A172 (cell line): Measurements from ENCODE around the gene EGLN3. TPM values are rescaled to one million over a fixed set of nuclear protein-coding genes. Genes with fewer than 3 reads are reported as not detected.
"Not testable (repeated sequence)": the region's sequence is repeated elsewhere in the genome, so short reads cannot be mapped to it uniquely, and the experiment has no call there.

Source experiments
- DNase-seq: peaks from one replicate; pipeline ENCODE4 v3.0.0-alpha.2; 2015; ENCODE audit warnings: low spot score
- total RNA-seq: library from RNA; depleted of rRNA; stranded (reverse); fragments of >200 nt; shearing (Covaris generic); gene quantifications from 2 replicates; pipeline ENCODE4 v1.2.3, GENCODE V29; 2014

EGLN3 gene
- total RNA-seq, 1 experiment from 2014 or later = 1.5 TPM

DNA sequence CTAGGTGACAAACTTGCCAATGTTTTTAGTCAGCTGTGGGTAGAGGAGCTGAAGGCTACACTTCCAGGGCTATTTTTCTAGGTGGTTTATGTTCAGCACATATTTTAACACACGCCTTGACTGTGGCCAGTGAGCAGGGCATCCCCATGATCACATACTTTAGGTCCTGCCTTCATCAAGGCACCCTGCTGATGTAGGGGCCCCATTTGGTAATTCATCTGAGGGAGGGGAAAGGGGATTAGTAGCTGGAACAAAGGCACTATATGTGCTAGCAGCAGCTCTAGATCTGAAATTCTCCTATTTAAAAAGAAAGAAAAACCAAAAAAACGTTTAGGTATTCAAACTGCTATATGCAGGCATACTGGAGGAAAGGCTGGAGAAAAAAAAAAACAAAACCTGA, 14.5 kb downstream of the EGLN3 start:
- DNase-seq = no peak

DNA sequence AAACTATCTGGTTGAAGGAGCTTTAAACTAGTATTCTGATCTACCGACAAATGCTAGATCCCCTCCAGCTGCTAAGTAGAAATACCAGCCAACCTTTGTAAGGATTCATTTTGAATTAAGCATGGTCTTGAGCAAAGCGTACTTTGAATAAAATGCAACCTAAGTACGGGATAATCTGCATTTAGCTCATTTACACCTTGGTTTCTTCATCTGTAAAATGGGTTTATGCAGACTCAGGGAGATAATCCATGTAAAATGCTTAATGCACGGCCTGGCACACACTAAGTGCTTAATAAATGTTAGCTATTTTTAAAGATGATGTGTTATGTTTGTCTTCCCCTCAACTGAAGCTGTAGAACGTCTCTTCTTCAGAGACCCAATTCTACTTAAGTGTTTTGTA, 15.9 kb downstream of the EGLN3 start:
- DNase-seq = no peak

DNA sequence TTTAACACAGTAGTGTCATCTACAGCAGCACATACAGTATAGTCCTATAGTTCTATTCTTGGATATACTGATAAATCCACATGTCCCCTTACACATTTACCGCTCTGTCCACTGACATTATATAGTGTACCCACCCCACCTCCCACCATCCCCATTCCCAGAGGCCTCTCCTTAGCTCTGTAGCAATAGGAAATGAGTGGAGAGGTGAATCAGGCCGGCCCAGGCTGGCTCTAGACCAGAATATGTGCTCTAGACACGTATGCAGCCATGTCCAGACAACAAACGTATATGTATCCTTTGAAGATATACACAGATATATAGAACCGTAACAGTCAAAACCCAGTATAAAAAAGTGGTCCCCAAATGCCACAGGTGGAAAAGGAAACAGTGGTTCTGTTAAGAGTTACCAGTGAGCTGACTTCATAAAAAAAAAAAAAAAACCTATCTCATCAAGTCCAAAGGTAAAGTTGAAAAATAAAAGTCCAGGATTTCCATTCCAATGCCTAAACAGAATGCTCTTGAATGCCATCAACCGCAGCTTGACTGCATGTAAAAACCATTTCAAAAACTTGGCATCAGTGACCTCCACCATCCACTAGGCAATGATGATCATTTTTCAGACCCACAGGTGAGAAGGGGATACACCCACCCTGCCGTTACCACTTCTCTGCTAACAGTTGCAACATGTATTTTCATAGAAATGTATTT, 16.7 kb downstream of the EGLN3 start:
- DNase-seq = no peak

DNA sequence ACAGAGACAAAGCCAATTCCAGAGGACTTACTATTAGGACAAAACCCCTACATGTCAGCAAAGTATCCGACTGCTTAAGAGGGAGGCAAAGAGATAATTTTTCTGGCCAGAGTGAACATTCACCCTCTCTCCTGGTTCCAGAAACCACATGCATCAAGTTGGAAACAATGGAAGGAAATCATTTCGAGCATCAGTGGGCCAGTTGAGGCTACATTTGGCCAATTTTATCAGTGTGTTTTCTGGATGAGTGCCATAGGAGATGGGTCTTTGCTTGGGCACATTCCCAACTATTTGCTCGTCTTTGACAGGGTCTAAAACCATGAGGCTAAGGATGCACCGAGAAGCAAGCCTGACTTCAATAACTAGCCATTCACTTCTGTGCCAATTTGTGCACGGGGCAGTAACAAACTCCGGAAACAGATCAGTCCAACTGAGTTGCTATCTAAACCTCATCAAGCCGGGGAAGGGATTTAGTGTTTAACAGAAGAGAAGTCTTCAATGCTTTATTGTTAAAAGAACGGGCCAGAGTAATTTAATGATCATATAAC, 17.4 kb downstream of the EGLN3 start:
- no peak for DNase-seq

DNA sequence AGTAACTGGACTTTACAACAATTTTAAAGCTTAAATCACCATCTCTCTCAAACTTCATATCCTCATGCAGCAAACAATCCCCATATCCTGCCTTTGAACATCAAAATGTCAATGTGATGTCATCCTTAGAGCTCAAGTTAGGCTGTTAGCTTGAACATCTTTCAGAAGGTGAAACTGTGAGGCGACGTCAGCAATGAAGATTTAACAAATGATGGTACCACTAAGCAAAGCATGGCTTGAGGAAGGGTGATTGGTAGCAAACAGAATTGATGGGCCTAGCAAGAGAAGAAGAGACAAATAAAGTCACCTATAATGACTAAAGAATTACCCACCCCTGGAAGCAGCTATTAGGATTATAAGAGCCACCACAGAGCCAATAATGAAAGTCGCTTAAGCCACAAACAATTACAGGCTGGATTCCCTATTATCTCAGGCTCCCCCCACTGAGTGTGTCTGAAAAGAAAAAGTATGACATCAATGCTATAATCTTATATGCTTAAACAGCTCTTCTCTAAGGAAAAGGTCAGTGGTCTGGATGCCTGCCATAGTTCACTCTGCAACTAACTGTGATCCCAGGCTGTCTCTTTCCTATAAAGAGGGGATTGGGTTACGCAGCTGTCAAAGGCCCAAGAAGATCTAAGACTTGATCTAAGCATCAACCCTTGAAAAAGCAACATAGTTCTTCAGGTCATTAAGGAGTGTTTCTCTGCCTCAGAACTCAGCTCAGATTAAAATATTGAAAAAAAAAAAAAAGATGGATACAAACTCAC, 18.1 kb downstream of the EGLN3 start:
- no peak for DNase-seq

DNA sequence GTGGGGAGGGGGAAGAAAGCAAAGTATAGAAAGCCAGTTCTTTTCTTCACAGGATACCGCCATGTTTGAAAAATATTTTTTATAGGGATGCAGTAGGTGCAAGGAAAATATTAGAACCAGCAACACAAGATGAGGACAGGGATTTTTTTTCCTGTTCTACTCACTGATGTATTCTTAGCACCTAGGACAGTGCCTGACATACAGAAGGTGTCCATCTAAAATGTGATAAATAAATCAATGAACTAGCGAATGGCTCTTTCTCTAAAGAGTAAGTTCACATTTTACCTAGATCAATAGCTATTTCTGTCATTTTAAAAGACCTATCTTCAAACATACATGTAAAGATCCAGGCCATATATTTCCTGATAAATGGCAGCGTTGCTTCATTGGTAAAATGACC, 18.8 kb downstream of the EGLN3 start:
- DNase-seq = no peak

DNA sequence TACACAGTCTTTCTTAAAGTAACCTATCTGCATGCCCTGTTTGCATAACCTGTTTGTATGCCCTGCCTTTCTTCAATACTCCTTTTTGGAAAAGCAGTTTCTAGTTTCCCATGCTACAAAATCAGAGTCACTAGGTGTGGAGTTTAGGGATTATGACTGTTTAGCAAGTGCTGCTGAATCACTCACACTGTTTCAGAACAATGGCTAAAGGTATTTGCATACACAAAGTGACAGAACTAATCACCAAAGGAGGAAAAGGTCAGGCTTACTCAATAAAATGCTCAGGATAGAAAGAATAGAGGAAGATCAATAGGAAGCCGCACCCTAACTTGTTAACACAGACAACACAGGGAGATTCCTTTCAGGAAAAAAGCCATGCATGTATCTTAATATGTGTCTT, 19.4 kb downstream of the EGLN3 start:
- DNase-seq = no peak

DNA sequence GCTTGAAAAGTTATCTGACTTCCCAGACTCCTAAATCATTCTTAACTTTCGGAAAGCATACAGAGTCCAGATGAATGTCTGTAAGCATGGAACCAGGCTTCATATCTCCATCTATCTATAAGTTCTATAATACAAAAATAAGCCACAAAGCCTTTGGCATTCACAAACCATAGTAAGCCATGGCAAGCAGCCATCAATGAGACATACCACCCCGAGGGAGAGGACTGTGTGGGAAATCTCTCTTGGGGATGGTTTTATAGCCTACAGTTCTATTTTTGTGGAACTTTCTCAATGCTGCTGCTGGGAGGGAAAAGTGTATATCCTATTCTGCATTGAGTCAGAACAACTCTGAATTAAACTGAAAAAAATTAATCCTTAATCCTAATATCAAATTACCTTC, 20.4 kb downstream of the EGLN3 start:
- no peak for DNase-seq

DNA sequence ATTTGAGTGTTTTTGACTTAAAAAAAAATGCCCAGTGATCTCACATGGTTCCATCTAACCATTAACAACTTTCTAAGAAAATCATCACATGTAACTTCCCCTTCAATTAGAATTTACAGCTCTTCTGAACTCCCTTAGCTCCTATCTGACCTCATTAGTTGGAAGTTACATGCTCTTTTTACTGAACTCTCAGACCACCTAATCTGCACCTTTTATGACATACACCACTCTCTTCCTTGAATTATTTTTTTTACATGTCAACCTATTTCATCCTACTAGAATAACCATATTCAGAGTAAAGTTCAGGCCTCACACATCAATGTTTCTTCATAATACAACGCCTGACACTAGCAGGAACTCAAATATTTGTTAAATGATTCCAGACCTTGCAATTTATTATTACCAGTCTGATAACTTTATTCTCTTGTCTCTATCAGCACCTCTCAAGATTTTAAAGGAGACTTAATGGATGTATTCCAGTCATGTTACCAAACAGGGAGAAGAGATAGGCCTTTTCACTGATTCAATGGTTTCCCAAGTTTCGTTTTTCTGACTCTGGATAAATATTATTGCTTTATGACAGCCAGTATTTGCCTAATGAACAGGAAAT, 21.0 kb downstream of the EGLN3 start:
- DNase-seq = no peak

DNA sequence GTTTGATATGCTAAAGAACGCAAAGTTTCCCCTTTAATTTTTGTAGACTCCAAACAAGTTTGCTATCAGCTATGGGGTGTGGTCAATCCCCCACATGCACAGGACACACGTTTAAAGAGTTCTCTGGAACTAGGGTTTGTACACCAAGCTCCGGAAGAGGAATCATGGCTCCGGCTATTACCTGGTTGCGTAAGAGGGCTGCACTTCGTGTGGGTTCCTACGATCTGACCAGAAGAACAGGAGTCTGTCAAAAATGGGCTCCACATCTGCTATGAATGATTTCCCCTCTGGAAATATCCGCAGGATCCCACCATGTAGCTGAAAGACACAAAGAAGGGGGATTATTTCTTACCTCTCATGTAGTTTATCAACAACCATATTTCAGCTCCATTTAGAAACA, 22.0 kb downstream of the EGLN3 start:
- no peak for DNase-seq

DNA sequence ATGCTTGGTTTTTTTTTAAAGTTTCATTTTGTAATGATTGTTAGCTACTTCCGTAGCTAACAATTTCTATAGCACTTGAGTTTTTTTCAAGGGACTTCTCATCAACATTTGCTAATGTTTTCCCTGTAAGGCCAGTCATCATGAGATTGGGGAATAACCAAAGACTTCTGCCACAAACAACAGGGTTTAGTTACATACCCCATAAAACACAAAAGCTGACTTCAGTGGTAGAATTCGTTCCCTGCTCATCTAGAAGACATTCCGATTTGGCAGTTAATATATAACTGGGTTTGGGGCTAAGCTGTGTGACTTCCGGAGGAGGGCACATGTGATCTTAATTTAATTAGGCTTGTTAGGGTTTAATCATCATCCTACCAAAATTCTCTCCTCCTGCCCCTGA, 22.9 kb downstream of the EGLN3 start:
- DNase-seq = no peak

DNA sequence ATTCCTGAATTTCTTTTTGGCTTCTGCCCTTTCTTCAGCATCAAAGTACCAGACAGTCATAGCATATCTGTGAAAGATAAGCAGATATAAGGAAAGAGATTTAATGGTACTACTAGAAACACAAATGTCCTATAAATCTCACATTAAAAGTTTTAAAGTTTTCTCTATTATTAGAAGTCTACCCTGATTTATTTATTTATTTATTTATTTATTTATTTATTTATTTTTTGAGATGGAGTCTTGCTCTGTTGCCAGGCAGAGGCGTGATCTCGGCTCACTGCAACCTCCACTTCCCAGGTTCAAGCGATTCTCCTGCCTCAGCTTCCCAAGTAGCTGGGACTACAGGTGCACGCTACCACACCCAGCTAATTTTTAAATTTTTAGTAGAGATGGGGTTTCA, 23.9 kb downstream of the EGLN3 start:
- not testable (repeated sequence) for DNase-seq

DNA sequence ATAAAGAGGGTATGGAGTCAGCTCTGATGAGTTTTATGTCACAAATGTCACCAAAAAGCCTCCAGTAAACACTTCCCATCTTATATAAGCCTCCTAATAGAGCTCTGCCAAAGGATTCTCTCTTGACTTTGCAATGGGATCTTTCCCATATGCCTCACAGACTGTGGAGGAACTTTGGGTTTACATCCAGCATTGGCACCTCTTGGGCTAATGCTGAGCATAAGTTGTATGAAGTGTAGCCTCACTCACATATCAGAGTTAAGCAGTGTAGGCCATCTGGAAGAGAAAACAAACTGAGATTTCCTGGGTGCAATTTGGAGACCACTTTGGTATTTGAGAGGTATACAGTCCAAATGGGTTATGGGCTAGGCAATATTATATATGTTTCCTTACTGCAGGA, 24.9 kb downstream of the EGLN3 start:
- DNase-seq = no peak

DNA sequence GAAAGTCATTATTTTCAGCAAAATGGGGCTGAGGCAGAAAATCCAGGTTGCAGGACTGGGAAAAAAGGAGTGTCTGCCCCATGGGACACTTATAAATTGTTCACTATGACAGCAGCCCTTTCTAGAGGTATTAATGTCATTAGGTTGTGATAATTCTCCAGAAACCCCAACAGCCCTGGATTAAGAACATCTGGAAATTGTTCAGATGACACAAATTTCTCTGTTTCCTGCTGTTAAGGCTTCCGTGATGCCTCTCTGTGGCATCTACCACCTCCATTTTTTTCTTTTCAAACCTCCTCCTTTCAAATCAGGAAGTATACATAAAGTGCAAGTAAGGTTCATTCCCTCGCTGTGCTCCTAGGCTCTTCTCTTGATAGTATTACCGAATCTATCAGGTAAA, 25.6 kb downstream of the EGLN3 start:
- DNase-seq = no peak

DNA sequence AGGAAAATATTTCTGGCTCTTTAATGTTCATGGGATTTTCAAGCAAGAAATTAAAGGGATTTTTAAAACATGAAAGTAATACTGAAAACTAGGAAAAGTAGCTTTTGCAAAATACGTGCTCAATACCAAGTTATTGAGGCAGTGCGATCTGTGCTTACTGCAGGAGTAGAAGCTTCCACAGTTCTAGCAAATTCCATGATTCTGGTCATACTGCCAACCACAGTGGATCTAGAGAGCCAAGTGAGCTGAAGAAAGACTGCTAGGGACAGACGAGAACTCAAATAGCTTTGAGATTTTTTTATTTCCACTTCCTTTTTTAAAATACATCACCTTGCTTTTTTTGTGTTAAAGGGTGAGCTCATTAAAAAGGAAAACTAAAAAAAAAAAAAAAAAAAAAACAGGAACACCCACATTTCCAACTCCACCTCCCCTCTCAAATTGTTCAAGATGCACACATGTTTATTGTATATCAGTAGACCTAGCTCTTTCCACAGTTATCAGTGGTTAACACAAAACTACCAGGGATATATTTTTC, 26.2 kb downstream of the EGLN3 start:
- DNase-seq = no peak

DNA sequence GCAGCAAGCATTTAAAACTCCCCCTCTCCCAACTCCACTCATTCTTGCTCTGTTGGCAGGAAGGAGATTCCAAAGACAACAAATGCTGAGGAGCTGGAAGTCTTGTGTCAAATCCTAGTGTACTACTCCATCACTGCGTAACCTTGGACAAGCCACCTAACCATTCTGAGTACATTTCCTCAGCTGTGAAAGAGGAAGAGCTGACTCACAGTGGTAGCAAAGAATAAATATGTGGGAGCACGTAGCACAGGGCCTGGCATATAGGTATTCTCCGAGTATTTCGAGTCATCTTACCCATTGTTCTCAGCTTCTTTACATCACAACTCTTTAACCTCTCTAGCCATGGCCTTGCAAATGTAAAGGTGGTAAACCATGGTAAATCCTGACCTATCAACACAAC, 28.7 kb downstream of the EGLN3 start:
- DNase-seq = no peak

DNA sequence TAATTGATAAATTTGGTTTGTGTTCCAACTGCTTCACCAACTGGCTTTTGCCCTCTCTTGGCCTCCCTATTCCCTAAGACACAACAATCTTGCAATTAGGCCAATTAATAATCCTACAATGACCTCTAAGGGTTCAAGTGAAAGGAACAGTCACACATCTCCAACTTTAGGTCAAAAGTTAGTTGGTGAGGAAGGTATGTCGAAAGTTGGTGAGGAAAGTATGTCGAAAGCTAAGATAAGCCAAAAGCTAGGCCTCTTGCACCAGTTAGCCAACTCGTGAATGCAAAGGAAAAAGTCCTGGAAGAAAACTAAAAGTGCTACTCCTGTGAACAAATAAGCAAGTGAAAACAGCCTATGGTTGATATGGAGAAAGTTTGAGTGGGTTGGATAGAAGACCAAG, 32.6 kb downstream of the EGLN3 start:
- no peak for DNase-seq

DNA sequence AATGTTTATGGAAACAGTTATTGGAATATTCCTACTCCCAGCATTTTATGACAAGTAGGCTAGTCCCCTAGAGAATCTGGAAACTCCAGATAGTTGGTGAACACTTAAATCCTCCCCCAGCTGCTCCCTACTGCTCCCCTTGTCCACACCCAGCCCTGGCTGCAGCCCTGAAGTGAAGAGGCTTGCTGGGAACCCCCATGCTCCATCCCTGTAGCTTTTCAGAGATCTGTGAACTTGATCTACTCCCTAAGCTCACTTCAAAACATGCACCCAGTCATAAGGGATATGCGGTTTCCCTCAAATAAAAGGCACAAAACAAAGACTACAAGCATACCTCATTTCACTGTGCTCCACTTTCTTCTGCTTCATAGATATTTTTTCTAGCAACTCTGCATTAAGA, 33.2 kb downstream of the EGLN3 start:
- no peak for DNase-seq

DNA sequence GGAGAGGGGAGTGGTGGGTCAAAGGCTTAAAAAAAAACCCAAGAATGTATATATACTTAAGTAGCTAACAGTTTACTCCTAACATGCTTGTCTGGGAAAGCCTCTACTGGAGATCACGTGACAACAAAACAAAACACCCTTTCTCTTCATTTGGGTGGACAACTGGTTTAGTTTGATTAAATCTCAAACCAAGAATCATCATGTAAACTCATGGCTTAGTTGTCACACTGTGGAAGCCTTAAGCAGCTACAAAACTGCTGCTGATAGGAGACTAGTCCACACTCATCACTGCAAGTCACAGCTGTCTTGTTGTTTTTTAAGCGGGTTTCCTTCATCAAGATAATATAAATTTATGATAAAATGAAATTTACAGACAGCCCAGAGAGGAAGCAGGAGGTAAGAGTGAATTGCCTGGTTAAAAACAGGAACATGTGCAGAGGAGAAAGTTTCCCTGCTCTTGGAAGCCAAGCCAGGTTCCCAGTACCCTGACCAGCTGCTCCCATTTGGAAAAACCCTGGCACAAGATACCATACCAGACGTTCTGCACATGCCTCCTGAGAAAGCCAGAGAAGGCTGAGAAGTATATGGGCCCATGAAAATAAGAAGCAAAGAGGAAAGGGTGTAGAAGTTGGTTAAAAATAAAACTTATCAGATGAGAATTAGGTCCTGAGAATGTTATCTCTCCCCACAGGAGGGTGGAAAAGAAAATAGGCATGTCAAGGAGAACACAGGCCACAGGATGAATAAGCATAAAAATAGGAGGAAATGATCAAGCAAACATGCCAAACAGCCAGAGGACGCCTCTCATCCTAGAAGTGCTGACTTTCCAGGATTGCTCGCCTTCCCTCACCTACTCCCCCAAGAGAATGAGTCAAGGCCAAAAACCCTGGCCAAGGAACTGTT, 34.0 kb downstream of the EGLN3 start:
- DNase-seq = peak; percentile 62

DNA sequence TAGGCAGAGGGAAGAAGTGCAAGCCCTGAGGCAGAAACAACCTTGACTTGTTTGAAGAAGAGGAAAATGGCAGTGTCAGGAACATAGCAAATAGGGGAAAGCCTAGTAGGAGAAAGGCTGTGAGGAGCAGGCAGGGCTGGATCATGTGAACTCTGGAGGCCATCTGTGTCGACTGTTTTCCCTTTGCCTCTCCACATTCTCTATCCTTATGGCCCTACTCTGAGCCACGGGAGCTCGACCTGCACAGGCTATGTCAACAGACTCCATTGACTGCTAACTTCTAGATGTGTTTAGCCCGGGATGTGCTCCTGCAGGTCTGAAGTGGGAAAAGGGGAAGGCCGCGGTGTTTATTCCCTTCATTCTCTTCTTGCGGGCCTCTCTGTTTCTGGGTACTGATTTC, 35.2 kb downstream of the EGLN3 start:
- DNase-seq = no peak

DNA sequence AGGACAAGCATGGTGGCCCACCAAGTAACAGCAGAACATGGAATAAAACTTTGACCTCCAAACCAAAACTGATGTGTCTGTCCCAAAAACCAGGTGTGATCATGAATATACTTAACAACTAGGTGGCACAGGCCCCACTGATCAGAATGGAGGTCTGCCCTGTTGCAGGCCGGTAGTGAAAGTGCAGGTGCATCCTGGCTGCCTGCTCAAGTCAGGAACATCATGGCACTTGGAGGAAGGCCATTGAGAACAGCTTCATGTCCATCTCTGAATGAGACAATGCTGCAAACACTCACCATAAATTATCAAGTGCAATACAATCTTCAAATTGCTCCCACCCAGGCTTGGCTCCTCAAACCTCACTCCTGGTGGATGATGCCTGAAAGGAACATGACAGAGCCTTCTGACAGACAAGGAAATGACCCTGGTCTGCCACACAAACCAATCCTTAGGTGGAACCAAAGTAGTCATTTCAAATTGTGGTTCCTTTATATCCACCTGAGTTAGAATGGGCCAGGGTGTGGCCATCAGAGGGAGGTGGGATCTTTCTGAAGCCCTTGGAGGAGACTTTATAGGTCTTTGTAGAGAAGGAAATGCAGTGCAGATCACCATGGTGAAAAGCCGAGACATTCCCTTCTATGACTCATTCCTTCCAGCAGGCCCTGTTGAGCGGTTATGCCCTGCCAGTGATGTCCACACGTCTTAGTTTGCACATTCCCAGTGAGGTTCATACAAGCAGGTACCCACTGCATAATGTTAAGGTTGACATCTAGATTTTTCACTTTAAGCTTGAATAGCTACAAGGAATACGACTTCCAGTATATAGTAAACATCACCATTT, 36.0 kb downstream of the EGLN3 start:
- peak; percentile 78 for DNase-seq
